DOHH2 (cell line): ENCODE results near the gene ZNF892.

Experiments used
- EZH2phosphoT487 ChIP-seq: fragments of 200-600 bp; sonication (generic); IDR thresholded peaks from 2 replicates; pipeline ENCODE4 v1.6.1; 2017; ENCODE audit warnings: borderline replicate concordance, mild to moderate bottlenecking, antibody characterized with exemption, low read length, moderate library complexity, mixed read lengths
- TF ChIP-seq, protein P1 (sequence below): fragments of 200-600 bp; sonication (generic); IDR thresholded peaks from one replicate; pipeline ENCODE4 v1.5.1; 2014; ENCODE audit warnings: antibody characterized with exemption, mild to moderate bottlenecking, low read depth, low read length; ENCODE audit not compliant: poor library complexity, severe bottlenecking

- TF ChIP-seq, protein P1, sequence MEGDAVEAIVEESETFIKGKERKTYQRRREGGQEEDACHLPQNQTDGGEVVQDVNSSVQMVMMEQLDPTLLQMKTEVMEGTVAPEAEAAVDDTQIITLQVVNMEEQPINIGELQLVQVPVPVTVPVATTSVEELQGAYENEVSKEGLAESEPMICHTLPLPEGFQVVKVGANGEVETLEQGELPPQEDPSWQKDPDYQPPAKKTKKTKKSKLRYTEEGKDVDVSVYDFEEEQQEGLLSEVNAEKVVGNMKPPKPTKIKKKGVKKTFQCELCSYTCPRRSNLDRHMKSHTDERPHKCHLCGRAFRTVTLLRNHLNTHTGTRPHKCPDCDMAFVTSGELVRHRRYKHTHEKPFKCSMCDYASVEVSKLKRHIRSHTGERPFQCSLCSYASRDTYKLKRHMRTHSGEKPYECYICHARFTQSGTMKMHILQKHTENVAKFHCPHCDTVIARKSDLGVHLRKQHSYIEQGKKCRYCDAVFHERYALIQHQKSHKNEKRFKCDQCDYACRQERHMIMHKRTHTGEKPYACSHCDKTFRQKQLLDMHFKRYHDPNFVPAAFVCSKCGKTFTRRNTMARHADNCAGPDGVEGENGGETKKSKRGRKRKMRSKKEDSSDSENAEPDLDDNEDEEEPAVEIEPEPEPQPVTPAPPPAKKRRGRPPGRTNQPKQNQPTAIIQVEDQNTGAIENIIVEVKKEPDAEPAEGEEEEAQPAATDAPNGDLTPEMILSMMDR: no peak
- TF ChIP-seq EZH2phosphoT487: no peak
Measured at GRCh38 chr2:95158441-95158840, 48.9 kb upstream of the ZNF892 start.
